Mesangial cell (primary cell): Measurements from ENCODE around the gene L3MBTL2. TPM values are rescaled to one million over a fixed set of nuclear protein-coding genes. Genes with fewer than 3 reads are reported as not detected.

ENCODE experiments used
- total RNA-seq: library from RNA; depleted of rRNA; stranded (reverse); fragments of >200 nt; gene quantifications from 2 replicates; pipeline ENCODE4 v1.2.3, GENCODE V29; 2015

Gene L3MBTL2
- 20.0 and 20.5 TPM in 2 replicates for total RNA-seq

DNA sequence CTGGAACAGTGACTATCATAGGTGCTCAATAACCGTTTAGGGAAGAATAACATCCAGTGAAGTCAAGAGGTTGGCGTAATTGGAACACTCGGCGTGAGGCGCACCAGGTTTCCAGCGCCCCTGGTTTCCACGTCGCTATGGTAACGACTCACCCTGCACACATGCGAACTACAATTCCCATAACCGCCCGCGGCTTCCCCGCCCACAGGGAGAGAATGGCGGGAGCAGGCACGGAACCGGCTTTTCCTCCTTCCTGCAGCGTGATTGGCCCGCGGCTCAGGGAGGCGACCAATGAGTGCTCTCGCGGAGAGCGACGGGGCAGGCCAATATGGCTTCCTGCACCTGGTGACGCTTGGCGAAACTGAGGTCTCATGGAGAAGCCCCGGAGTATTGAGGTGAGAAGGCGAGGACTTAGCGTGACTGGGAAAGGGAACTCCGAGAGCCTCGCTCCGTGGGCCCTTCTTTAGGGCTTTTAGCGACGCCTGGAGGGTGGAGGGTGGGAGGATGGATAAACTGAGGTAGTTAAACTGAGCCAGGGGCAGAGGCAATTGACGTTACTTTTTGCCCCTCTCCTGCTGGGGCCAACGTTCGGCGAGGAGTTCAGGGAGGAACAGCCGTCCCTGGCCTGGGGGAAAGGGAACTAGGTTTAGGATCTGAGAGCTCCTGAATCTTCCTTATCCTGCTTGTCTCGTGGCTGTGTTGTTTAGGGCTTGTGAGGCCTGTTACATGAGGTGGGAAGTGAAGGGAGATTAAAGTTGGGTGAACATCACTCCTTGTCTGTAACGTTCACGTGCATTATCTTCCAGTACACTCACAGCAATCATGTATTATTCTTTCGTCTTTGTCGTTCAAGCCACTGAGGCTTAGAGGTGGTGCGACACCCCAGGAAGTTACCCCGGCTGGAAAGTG lies at the start of gene L3MBTL2:
Gene L3MBTL2 (plus strand): TSS at position 321 of the 909 bp plus-strand sequence. CDS start 51 bp downstream, at position 372.

DNA sequence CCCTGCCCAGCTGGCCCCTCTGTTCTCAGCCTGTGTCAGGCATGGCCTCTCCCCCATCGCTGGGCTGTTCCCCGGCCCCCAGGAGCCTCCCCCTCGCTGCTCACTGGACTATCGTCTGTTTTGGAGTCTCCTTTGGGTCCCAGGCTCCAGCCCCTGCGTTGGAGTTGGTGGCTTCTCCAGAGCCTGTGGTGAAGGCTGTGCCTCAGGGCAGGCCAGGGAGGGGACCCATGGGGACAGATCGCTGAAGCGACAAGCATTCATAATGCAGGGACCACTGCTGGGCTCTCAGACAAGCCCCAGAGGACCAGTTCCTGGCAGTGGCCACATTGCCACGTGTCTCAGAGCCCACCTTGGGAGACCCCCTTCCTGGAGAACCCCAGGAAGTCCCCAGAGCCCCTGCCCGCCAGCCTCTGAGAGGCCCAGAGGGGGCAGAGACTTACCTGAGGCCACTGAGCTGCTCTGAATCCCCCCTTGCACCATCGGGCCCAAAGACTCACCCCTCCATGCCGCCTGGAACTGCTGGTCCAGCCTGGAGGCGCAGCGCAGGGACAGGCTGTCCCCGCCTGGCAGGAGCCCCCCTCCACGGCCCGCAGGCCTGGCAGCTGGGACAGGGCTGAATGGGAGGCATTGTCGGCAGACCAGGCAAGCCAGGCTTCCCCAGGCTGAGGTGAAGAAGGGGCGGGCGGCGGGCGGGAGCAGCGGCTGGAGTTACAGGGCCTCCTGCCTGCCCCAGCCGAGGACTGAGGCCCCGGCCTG lies 35.4 kb downstream of the L3MBTL2 start, which contains the start of gene CHADL:
Gene CHADL (minus strand): TSS at position 555 of the 756 bp plus-strand sequence. CDS start 50 bp downstream, at position 505.

Other genes with a start within 250 kb of the L3MBTL2 start
- gene EP300, start 112.7 kb upstream of the L3MBTL2 start, total RNA-seq: 30.1 and 74.3 TPM in 2 replicates
- gene CHADL, start 35.6 kb downstream of the L3MBTL2 start, total RNA-seq: 8.1 TPM in 1 of 2 replicates, not detected in the other
- 55.0 and 218 TPM in 2 replicates for gene RANGAP1, start 80.9 kb downstream of the L3MBTL2 start, total RNA-seq
- gene ZC3H7B, start 96.2 kb downstream of the L3MBTL2 start, total RNA-seq: 66.5 and 79.4 TPM in 2 replicates
- 2.8 and 9.9 TPM in 2 replicates for gene TEF, start 176.6 kb downstream of the L3MBTL2 start, total RNA-seq
- 15.8 and 42.5 TPM in 2 replicates for gene TOB2, start 241.5 kb downstream of the L3MBTL2 start, total RNA-seq